ENCODE data around the gene NDFIP2. TPM values are rescaled to one million over a fixed set of nuclear protein-coding genes. Genes with fewer than 3 reads are reported as not detected.
A peak's percentile ranks its signal among the peaks of the same experiment; 100 is the strongest.

Gene NDFIP2
- total RNA-seq, 1 donor from 2014 or later = 68.7 TPM

DNA sequence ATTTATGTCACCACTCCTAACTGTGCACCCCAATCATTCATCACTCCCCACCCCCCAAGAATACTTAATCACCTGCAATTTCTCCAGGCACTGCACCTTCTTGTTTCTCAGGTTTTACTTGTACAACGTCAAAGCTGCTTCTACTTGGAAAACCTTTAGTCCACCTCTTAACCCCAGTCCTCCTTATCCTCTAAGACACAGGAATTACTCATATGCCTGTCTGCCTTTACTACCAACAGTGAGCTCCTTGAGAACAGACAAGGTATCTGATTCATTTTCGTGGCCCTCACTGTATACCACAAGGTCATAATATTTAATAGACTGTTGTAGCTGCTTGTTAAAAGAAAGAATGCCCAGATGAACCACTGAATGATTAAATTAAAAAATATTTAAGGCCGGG lies 21.0 kb upstream of the NDFIP2 start:
- DNase-seq (ENCODE audit: low read depth) = no peak

- no peak for DNase-seq (ENCODE audit: low read depth)
These were observed 18.1 kb upstream of the NDFIP2 start for GRCh38 chr13:79462895-79463294.

DNA sequence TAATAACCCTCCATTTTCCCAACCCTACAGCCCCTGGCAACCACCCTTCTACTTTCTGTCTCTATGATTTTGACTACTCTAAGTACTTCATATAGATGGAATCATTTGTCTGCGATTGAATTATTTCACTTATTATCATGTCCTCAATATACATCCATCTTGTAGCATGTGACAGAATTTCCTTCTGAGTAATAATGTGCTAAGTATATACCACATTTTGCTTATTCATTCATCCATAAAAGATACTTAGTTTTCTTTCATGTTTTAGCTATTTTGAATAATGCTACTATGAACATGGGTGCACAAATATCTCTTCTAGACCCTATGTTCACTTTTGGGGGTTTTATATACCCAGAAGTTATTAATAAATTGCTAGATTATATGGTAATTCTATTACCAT lies 17.4 kb upstream of the NDFIP2 start:
- no peak for DNase-seq (ENCODE audit: low read depth)

DNA sequence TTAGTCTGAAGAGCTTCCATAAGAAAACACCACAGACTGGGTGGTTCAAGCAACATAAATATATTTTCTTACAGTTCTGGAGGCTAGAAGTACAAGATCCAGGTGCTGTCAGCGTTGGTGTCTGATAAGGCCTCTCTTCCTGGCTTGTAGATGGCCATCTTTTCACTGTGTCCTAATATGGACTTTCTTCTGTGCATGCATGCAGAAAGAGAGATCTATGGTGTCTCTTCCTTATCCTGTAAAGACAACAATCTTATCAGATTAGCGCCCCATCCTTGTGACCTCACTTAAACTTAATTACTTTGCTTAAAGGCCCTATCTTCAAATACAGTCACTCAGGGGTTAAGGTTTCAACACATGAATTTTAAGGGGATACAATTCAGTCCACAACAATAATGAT lies 14.1 kb upstream of the NDFIP2 start:
- no peak for DNase-seq (ENCODE audit: low read depth)

DNA sequence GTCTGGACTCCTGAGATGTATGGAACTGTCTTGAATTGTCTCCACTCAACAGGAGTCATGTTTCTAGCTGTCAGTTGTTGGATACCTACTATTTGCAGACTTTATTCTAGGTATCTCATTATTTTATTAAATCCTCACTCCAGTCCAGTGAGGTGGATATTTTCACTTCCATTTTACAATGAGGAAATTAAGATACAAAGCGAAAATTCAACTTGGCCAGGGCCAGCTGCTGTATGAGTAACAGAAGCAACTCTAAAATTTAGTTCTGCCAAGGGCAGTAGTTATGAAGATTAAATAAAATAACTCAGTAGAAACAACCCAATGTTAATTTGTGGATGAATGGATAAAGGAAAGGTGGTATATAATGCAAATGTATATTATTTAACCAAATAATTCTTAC lies 12.6 kb upstream of the NDFIP2 start:
- DNase-seq (ENCODE audit: low read depth) = no peak

DNA sequence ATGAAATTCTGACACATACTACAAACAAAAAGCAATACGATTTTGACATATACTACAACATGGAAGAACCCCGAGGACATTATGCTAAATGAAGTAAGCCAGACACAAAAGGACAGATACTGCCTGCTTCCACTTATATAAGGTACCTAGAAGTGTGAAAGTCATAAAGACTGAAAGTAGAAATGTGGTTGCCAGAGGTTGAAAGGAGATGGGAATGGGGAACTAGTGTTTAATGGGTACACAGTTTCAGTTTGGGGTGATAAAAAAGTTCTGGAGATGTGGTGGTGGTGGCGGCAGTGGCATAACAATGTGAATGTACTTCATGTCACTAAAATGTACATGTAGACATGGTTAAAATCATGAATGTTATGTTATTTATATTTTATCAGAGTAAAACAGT lies 12.1 kb upstream of the NDFIP2 start:
- no peak for DNase-seq (ENCODE audit: low read depth)

GRCh38 chr13:79469608-79470007 lies 11.3 kb upstream of the NDFIP2 start:
- no peak for DNase-seq (ENCODE audit: low read depth)

DNA sequence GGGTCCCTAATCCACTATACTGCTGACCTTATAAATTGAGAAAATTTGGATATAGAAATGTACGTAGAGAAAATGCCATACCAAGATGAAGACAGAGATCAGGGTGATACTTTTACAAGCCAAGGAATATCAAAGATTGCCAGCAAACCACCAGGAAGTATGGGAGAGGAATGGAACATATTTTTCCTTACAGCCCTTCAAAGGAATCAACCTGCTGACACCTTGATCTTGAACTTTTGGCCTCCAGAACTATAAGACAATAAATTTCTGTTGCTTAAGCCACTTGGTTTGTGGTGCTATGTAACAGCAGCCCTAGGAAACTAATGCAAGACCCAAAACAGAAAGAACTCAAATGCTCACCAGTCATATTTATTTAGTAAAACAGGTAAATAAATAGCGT lies 10.3 kb upstream of the NDFIP2 start:
- no peak for DNase-seq (ENCODE audit: low read depth)

GRCh38 chr13:79475569-79475968 lies 5.4 kb upstream of the NDFIP2 start:
- no peak for DNase-seq (ENCODE audit: low read depth)

- DNase-seq (ENCODE audit: low read depth) = no peak
These were observed 3.0 kb upstream of the NDFIP2 start for GRCh38 chr13:79477968-79478367.

DNA sequence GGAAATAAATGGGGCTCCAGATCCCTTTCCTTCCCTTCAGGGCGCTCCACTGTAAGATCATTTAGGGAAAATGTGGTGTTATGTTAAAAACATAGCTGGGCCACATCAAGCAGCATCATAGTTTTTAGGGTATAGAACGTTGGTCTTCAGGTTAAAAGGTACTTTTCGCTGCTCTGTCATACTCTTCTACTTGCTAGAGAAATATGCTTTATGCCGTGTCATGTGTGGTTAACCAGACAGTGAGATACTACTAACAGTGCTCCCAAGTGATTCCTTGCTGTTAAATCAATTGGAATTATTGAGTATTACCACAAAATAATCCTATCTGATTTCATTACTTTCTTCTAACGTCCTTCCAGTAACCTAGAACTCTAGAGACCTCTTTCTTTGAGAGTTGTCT lies 1.1 kb upstream of the NDFIP2 start:
- no peak for DNase-seq (ENCODE audit: low read depth)

DNA sequence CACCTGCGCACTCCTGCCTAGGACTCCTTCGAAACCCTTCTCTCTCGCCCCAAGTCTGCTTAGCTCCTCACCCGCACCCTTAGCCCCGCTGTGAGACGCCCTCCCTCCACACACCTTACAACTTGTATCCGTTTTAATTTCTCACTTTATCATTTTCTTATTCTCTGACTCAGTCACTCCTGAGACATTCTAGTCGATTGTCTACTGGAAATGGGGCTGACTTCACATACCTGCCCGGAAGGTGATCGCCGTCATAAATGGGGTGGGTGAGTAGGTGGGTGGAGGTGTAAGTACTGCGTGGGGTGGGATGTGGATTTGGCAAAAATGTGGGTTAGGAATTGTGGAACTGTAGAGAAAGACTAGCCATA lies 714 bp downstream of the NDFIP2 start:
- DNase-seq (ENCODE audit: low read depth) = peak; percentile 38

GRCh38 chr13:79482281-79482970 lies 1.5 kb downstream of the NDFIP2 start:
- DNase-seq (ENCODE audit: low read depth) = peak; percentile 56

DNA sequence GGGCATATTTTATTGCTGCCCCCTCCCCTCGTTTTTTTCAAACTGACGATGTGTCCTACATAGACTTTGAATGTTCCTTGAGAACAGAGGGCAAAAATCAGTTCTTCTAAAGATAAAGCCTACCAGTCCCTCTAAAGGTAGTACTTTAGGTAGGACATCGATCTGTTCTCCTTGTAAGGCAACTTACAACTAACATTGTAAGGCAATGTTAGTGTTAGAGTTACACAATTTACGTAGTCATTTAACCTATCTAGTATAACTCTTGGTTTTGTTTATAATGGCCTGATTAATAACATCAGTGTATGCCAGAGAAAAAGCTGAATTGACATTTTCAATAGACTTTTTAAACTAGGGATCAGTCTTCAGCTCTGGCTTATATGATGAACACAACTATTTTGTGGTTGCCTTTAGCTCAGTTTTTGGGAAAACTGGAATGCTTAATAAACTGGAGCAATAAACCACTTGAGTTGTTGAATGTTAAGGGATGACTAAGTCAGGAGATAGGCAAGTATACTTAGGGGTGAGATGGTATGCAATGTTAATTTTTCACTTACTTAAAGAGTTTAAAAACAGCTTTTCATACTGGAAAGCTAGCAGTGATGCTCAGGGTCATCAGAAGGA lies 2.2 kb downstream of the NDFIP2 start:
- DNase-seq (ENCODE audit: low read depth) = peak; percentile 83

DNA sequence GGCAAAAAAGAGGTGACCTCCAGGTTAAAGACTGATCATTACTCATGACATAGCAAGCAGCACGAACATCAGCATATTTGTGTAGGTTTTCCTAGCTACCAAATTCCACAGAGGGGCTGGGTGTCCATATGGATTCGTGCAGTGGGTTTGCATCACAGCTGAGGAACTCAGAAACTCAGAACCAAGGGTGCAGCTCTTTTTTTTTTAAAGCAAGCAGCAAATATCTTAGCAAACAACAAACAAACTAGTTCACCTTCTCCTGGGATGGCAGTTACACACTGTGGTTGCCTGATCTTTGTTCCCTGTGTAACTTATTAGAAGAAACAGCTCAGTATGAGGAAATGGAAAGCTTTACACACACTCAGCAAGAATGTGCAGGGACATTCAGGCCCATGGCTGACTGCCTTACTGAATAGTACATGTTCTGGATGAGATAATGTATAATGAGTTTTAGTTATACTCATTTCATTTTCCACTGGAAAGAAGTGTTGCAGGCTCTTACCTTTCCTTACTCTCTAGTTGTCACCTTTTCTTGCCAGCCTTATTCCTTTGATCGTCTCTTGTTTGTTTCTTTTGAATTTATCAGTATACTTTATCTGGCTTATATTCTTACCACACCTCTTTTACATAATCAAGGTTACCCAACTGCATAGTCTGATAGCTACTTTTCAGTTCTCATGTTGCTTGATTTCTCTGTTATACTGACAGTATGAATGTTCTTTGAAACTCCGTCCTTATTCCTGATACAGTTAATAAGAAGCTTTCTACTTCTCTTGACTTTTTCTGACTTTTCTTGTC lies 4.3 kb downstream of the NDFIP2 start:
- DNase-seq (ENCODE audit: low read depth) = peak; percentile 99

DNA sequence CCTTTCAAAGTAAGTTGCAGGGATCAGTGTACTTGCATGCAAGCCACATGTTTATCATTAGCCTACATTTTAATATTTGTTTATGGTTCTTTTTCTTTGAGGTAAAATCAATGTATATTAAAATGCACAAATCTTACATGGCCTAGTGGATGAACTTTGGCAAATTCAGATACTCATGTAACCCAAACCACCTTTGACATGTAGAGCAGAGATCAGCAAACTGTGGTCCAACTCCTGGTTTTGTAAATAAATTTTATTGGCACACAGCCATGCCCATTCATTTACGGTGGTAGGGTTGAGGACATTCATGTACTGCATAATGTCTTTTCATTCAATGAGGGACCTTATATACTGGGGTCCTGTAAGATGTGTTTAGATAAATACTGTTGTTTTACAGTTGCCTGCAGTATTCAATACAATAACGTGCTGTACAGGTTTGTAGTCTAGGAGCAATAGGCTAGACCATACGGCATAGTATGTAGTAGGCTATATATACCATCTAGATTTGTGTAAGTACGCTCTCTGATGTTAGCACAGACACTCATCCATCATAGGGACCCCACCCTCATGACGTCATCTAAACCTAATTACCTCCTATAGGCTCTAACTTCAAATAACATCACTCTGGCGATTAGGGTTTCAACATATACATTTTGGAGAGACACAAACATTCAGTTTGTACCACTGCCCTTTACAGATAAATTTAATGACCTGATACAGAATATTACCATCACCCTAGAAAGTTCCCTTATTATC lies 5.7 kb downstream of the NDFIP2 start:
- DNase-seq (ENCODE audit: low read depth) = no peak

- DNase-seq (ENCODE audit: low read depth) = no peak
These were observed 9.4 kb downstream of the NDFIP2 start for GRCh38 chr13:79490326-79490725.

DNA sequence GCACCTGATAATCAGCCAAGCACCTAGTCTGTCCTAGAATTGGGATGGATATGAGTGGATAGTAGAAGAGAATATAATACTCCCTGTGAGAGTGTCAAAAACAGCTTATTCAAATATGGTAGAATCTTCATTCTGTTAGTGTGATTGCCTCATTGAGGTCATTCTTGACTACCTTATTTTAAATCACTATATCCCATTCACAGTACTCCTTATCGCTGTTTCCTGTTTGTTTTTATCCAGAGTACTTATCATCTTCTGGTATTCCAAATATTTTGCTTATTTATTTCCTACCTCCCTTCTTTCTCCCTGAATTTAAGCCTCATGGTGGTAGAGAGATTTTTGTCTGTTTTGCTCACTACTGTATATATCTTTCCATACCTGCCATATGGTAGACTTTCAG lies 9.9 kb downstream of the NDFIP2 start:
- DNase-seq (ENCODE audit: low read depth) = no peak

- peak; percentile 61 for DNase-seq (ENCODE audit: low read depth)
These were observed 10.8 kb downstream of the NDFIP2 start for GRCh38 chr13:79491715-79492114.

DNA sequence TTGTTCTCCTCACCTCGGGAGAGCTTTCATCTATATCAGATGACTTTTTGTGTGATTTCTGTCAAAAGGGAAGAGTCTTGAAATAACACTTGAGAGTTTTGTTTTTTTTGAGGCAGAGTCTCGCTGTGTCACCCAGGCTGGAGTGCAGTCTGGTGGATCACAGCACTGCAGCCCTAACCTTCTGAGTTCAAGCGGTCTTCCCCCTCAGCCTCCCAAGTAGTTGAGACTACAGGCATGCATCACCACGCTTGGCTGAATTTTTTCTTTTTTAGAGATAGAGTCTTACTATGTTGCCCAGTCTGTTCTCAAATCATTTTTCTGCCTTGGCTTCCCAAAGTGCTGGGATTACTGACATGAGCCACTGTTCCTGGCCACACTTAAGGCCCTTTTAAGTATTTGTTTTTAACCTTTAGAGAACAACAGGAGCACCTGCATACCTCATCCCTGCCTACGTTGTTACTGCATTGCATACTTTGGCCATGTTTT lies 11.4 kb downstream of the NDFIP2 start:
- DNase-seq (ENCODE audit: low read depth) = peak; percentile 56

GRCh38 chr13:79492918-79493594 lies 12.1 kb downstream of the NDFIP2 start:
- no peak for DNase-seq (ENCODE audit: low read depth)

DNA sequence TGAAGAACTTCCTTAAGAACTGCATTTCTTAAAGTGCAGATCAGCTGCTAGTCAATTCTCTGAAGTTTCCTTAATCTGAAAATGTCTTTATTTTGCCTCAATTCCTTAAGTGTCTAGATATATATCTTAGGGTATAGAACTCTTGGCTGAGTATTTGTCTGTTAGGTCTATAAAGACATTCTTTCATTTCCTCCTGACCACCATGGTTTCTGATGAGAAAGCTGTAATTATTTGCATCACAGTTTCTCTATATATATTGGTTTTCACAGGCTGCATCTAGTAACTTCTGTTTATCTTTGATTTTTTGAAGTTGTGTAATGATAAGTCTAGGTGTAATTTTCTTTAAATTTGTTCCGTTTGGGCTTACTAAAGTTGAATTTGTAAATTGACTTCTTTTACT lies 15.2 kb downstream of the NDFIP2 start:
- DNase-seq (ENCODE audit: low read depth) = no peak

All from renal cortical epithelial cell (primary cell).